Brain pericyte (primary cell): ENCODE data around the gene PTPRN2.
"Not testable (repeated sequence)": the region's sequence is repeated elsewhere in the genome, so short reads cannot be mapped to it uniquely, and the experiment has no call there.

Source experiments
- DNase-seq: peaks from one replicate; pipeline ENCODE4 v3.0.0-alpha.2; 2012; ENCODE audit warnings: low read depth, low spot score

PTPRN2 gene

DNA sequence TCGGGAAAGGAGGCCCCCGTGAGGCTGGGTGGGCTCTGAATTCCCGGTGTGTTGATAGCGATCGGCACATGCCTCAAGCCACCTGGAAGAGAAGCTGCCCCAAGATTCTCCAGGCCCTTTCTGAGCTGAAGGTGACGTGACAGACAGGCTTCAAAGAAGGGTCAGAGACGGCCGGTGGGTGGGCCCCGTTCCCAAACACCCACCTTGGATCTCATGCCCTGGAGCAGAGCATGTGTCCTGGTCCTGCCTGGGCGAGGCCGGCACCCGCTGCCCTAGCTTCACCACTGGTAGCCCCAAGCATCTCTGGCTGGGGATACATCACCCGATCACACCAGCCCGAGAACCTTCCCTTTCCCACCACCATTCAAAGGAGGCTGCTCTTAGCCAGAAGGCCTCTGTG lies 851.8 kb downstream of the PTPRN2 start:
- DNase-seq, result no peak

GRCh38 chr7:157734676-157735640 lies 852.7 kb downstream of the PTPRN2 start:
- DNase-seq, result no peak

DNA sequence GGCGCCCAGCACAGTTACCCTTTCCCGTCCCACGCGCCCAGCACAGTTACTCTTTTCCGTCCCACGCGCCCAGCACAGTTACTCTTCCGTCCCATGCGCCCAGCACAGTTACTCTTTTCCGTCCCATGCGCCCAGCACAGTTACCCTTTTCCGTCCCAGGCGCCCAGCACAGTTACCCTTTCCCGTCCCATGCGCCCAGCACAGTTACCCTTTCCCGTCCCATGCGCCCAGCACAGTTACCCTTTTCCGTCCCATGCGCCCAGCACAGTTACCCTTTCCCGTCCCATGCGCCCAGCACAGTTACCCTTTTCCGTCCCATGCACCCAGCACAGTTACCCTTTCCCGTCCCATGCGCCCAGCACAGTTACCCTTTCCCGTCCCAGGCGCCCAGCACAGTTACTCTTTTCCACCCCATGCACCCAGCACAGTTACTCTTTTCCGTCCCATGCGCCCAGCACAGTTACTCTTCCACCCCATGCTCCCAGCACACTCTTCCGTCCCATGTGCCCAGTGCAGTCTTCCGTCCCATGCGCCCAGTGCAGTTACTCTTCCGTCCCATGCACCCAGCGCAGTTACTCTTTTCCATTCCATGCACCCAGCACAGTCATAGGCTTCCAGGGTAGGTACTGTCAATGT lies 853.7 kb downstream of the PTPRN2 start:
- DNase-seq, result not testable (repeated sequence)

DNA sequence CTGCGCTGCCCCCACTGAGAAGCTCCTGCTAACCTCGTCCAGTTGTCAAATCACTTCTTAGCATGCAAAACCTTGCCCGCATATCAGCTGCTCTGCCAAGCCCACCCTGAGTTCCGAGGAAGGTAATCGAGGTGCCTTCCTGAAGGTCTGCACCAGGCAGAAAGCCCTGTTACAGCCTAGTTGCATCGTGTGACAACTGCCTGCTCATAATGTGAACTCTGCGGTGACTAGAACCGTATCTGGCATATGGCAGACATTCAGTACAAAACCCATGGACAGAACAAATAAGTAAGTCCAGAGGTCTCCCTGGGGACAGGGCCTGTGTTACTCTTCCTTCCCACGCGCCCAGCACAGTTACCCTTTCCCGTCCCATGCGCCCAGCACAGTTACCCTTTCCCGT lies 856.5 kb downstream of the PTPRN2 start:
- no peak for DNase-seq

DNA sequence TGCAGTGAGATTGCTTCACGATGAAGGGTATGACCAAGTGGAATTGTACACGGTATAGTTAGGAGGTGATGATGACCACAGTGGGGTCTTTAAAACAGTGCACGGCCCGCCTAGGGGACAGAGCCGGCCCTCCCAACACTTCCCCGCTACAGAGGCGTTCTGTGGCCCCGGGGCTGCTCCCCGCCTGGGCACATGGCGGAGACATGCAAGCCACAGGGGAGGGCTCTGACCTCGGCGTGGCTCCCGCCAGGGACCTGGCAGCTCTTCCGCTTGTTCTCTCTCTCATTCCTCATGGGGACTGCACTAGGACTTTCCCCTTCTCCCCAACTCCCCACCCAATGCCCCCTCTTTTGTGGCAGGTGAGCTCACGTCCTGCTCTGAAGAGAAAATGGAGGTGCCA lies 857.0 kb downstream of the PTPRN2 start:
- DNase-seq, result no peak

- DNase-seq, result no peak
Measured at GRCh38 chr7:157729566-157729965, 858.1 kb downstream of the PTPRN2 start.

- DNase-seq, result no peak
Measured at GRCh38 chr7:157727964-157728615, 859.5 kb downstream of the PTPRN2 start.

DNA sequence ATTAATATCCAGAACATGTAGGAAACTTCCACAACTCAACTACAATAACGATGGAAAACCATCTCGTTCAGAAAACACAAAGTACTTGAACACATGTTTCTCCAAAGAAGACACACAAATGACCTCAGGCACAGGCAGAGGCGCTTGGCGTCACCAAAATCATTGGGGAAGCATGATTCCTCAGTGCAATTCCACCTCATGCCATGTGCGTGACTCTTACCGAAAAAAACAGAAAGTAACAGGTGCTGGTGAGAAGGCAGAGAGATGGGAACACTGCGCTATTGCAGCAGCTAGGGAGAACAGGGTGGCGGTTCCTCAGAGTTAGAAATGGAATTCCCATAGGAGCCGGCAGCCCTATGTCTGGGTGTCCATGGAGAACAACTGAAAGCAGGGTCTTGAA lies 860.9 kb downstream of the PTPRN2 start:
- DNase-seq, result no peak

GRCh38 chr7:157725312-157725711 lies 862.3 kb downstream of the PTPRN2 start:
- not testable (repeated sequence) for DNase-seq

DNA sequence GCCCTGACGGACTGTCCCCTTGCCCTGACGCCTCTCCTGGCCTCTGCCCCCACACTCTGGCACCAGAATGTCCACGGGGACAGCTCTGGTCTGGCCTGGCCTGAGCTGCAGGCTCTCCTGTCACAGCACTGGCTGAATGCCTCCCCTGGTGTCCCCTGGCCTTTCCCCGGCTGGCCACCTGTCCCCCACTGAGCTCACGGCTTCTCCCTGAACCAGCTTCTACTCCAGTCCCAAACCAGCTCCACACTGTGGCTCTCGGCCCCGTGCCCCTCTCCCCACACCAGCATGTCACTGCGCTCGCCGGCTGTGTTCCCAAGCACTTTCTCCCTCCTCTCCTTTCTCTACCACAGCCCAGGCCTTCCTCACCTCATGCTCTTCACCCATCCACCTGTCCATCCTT lies 864.4 kb downstream of the PTPRN2 start:
- DNase-seq, result no peak

DNA sequence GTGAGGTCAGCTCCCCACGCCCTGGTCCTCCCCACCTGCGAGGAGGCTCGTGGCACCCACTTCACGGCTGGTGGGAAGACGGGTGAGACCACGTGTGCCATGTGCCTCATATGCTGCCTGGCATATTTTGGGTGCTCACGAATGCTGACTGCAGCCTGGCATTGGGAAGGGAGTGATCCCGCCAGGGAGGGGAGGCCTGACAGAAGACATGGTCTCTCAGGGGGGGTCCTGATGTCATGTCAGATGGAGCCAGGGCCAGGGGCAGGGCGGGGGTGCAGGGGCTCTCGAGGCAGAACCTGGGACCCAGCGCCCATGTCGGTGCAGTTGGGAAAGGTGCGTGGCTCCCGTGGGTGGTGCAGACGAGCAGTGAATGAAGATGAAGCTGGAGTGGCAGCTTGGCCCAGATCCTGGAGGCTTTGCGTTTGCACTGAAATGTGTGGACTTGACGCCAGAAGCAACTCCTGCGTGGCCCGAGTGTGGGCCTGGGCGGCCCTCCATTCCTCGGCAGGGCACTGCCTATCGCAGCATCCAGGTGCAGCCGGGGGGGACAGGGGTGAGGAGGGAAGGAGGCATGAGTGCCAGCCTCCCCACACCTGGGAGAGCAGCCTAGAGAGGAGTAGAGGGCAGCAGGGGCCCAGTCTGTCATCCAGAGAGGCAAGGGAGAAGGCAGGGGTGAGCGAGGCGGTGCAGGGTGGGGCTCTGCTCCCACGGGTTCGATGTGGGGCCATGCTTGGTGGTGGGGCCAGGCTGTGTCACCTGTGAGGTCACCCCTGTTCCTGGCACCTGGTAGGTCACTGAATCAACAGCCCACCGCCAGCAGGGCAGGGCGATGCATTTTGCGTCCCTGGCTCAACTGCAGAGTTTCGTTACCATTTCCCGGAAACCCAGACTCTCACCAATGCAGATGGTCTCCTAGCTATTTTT lies 865.2 kb downstream of the PTPRN2 start:
- DNase-seq, result no peak

GRCh38 chr7:157721468-157722136 lies 866.0 kb downstream of the PTPRN2 start:
- DNase-seq, result no peak

GRCh38 chr7:157719705-157720655 lies 867.6 kb downstream of the PTPRN2 start:
- no peak for DNase-seq

GRCh38 chr7:157719008-157719682 lies 868.5 kb downstream of the PTPRN2 start:
- DNase-seq, result no peak

DNA sequence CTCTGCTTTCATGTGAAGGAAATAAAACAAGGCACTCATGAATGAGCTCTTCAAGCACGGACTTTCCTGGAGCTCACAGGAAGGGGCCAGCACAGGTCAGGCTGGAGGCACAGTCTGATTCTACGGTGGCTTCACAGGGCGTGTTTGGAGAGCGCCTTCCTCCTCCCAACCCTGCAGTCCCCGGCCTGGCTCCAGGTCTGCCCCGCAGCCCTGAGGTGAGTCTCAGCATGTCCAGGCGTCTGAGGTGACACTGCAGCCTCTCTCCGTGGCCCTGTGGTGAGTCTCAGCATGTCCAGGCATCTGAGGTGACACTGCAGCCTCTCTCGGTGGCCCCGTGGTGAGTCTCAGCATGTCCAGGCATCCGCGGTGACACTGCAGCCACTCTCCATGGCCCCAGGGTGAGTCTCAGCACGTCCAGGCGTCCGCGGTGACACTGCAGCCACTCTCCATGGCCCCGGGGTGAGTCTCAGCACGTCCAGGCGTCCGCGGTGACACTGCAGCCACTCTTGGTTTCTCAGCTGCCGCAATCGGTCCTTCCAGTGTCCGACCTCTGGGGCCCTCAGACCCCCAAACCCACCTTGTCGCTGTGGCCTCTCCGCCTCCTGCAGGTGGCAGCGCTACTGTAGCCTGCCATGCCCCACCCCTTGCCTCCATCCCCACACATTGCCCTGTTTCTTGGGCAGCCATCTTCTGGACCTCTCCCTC lies 869.2 kb downstream of the PTPRN2 start:
- DNase-seq, result no peak

- no peak for DNase-seq
Measured at GRCh38 chr7:157717211-157718174, 870.1 kb downstream of the PTPRN2 start.

- DNase-seq, result no peak
Measured at GRCh38 chr7:157715938-157716280, 871.7 kb downstream of the PTPRN2 start.
